ENCODE measurements around the gene BLOC1S5. TPM values are rescaled to one million over a fixed set of nuclear protein-coding genes. Genes with fewer than 3 reads are reported as not detected.

The BLOC1S5 gene
- polyA plus RNA-seq, 1 donor (not counting 4 experiments of a cell fraction or from before 2014, with no cell fraction given): 8.8 TPM

GRCh38 chr6:8020083-8020482 lies 44.1 kb downstream of the BLOC1S5 start:
- FAIRE-seq (no peak), DNase-seq (ENCODE audit: low read depth, low spot score) (no peak)
- no peak overlapping the region for H3K27ac ChIP-seq (ENCODE audit: control insufficient read depth, insufficient read depth, low read length)
- H3K4me3 ChIP-seq (ENCODE audit: control insufficient read depth in 2 of 3, extremely low read depth in 1 of 3, insufficient read depth in 2 of 3, low read depth in 1 of 3, low read length in 3 of 3): no peak overlapping the region
- H3K79me2 ChIP-seq (ENCODE audit: control insufficient read depth, insufficient read depth, low read length): no peaks in the 10 kb centered on the region
- TF ChIP-seq EZH2 (IDR thresholded peaks at IDR 0.05; ENCODE audit: low read length): no peak
- TF ChIP-seq, protein P1, sequence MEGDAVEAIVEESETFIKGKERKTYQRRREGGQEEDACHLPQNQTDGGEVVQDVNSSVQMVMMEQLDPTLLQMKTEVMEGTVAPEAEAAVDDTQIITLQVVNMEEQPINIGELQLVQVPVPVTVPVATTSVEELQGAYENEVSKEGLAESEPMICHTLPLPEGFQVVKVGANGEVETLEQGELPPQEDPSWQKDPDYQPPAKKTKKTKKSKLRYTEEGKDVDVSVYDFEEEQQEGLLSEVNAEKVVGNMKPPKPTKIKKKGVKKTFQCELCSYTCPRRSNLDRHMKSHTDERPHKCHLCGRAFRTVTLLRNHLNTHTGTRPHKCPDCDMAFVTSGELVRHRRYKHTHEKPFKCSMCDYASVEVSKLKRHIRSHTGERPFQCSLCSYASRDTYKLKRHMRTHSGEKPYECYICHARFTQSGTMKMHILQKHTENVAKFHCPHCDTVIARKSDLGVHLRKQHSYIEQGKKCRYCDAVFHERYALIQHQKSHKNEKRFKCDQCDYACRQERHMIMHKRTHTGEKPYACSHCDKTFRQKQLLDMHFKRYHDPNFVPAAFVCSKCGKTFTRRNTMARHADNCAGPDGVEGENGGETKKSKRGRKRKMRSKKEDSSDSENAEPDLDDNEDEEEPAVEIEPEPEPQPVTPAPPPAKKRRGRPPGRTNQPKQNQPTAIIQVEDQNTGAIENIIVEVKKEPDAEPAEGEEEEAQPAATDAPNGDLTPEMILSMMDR (optimal IDR thresholded peaks at IDR 0.05 in 1 of 3, IDR thresholded peaks at IDR 0.05 in 1 of 3, conservative IDR thresholded peaks at IDR 0.05 in 1 of 3; ENCODE audit: extremely low read depth in 1 of 3, insufficient read depth in 2 of 3, low read length in 3 of 3): no peak
- H3K36me3 ChIP-seq (ENCODE audit: control insufficient read depth in 2 of 2, extremely low read depth in 1 of 2, insufficient read depth in 2 of 2, low read length in 2 of 2): peaks cover 0 to 4% of the 10 kb centered on the region in 2 experiments
- H4K20me1 ChIP-seq (ENCODE audit: control insufficient read depth, extremely low read depth, insufficient read depth, low read length): peaks cover 3% of the 10 kb centered on the region
- dilution Hi-C loops (cut with MboI; ENCODE audit: extremely low pct_ligation_motif_present, low sequenced_read_pairs): no loop called here
- H3K9ac ChIP-seq (ENCODE audit: control insufficient read depth, extremely low read depth, insufficient read depth, low read length): no peak overlapping the region
- H3K9me1 ChIP-seq (ENCODE audit: control insufficient read depth, extremely low read depth, insufficient read depth, low read length): no peaks in the 10 kb centered on the region
- no peaks in the 10 kb centered on the region for H3K4me1 ChIP-seq (ENCODE audit: control insufficient read depth, extremely low read depth, insufficient read depth, low read length)
- no peaks in the 10 kb centered on the region for H3K9me3 ChIP-seq (ENCODE audit: control insufficient read depth, low read depth, low read length)
- no peak overlapping the region for H3K4me2 ChIP-seq (ENCODE audit: control insufficient read depth, extremely low read depth, insufficient read depth, low read depth, low read length)
- H2AFZ ChIP-seq (ENCODE audit: control insufficient read depth, low read length): no peak overlapping the region
- no peaks in the 10 kb centered on the region for H3K27me3 ChIP-seq (ENCODE audit: control insufficient read depth, extremely low read depth, insufficient read depth, low read length)

DNA sequence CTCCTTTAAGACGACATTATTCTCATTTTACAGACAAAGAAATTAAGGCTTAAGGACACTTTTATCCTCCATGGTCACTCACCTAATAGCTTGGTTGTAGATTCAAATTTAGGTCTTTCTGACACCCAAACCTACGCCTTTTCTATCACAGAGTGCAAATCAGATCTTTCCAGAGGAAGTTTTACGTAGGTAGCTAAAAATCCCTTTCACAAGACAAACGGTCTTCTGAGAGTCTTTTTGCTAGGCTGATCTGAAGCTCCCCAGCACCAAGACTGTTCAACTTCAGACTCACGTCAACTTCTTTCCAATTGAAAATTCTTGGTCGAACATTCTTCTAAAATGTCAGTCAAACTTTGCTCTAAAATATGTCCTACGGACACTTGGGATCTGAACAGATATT lies 46.5 kb downstream of the BLOC1S5 start:
- DNase-seq (ENCODE audit: low read depth, low spot score) (no peak), FAIRE-seq (no peak)
- H4K20me1 ChIP-seq (ENCODE audit: control insufficient read depth, extremely low read depth, insufficient read depth, low read length): peaks cover 3% of the 10 kb centered on the region
- no peaks in the 10 kb centered on the region for H3K4me1 ChIP-seq (ENCODE audit: control insufficient read depth, extremely low read depth, insufficient read depth, low read length)
- no peaks in the 10 kb centered on the region for H3K9me1 ChIP-seq (ENCODE audit: control insufficient read depth, extremely low read depth, insufficient read depth, low read length)
- no peak overlapping the region for H2AFZ ChIP-seq (ENCODE audit: control insufficient read depth, low read length)
- TF ChIP-seq, protein P1 (optimal IDR thresholded peaks at IDR 0.05 in 1 of 3, IDR thresholded peaks at IDR 0.05 in 1 of 3, conservative IDR thresholded peaks at IDR 0.05 in 1 of 3; ENCODE audit: extremely low read depth in 1 of 3, insufficient read depth in 2 of 3, low read length in 3 of 3): no peak
- TF ChIP-seq EZH2 (IDR thresholded peaks at IDR 0.05; ENCODE audit: low read length): no peak
- dilution Hi-C loops (cut with MboI; ENCODE audit: extremely low pct_ligation_motif_present, low sequenced_read_pairs): no loop called here
- H3K79me2 ChIP-seq (ENCODE audit: control insufficient read depth, insufficient read depth, low read length): no peaks in the 10 kb centered on the region
- H3K9ac ChIP-seq (ENCODE audit: control insufficient read depth, extremely low read depth, insufficient read depth, low read length): no peak overlapping the region
- no peaks in the 10 kb centered on the region for H3K27me3 ChIP-seq (ENCODE audit: control insufficient read depth, extremely low read depth, insufficient read depth, low read length)
- H3K27ac ChIP-seq (ENCODE audit: control insufficient read depth, insufficient read depth, low read length): no peak overlapping the region
- H3K9me3 ChIP-seq (ENCODE audit: control insufficient read depth, low read depth, low read length): no peaks in the 10 kb centered on the region
- no peak overlapping the region for H3K4me3 ChIP-seq (ENCODE audit: control insufficient read depth in 2 of 3, extremely low read depth in 1 of 3, insufficient read depth in 2 of 3, low read depth in 1 of 3, low read length in 3 of 3)
- peaks cover 0 to 4% of the 10 kb centered on the region in 2 experiments for H3K36me3 ChIP-seq (ENCODE audit: control insufficient read depth in 2 of 2, extremely low read depth in 1 of 2, insufficient read depth in 2 of 2, low read length in 2 of 2)
- H3K4me2 ChIP-seq (ENCODE audit: control insufficient read depth, extremely low read depth, insufficient read depth, low read depth, low read length): no peak overlapping the region
